GM06990 (cell line): ENCODE results near the gene FBXO42.
"Not testable (repeated sequence)": the region's sequence is repeated elsewhere in the genome, so short reads cannot be mapped to it uniquely, and the experiment has no call there.

ENCODE experiments used
- DNase-seq: peaks from one replicate; pipeline ENCODE4 v3.0.0-alpha.2; 2011; ENCODE audit not compliant: insufficient read length; ENCODE audit errors: extremely low read depth
- H3K27me3 ChIP-seq: replicated peaks from 2 replicates; pipeline ENCODE4 v1.6.0; 2011; ENCODE audit warnings: low read length; ENCODE audit not compliant: control insufficient read depth, insufficient read depth
- H3K36me3 ChIP-seq: 2 replicates; pipeline ENCODE4 v1.5.1; 2011; ENCODE audit warnings: low read length; ENCODE audit not compliant: control insufficient read depth, insufficient read depth
- H3K4me3 ChIP-seq: replicated peaks from 2 replicates; pipeline ENCODE4 v1.5.1; 2011; ENCODE audit warnings: low read depth, mild to moderate bottlenecking, control low read depth, low read length
- TF ChIP-seq, protein P1 (sequence below): IDR thresholded peaks from 2 replicates; pipeline ENCODE4 v1.5.1; 2011; ENCODE audit warnings: low read length, control low read depth, mild to moderate bottlenecking, inconsistent platforms; ENCODE audit not compliant: insufficient read depth, poor library complexity, severe bottlenecking

The FBXO42 gene

DNA sequence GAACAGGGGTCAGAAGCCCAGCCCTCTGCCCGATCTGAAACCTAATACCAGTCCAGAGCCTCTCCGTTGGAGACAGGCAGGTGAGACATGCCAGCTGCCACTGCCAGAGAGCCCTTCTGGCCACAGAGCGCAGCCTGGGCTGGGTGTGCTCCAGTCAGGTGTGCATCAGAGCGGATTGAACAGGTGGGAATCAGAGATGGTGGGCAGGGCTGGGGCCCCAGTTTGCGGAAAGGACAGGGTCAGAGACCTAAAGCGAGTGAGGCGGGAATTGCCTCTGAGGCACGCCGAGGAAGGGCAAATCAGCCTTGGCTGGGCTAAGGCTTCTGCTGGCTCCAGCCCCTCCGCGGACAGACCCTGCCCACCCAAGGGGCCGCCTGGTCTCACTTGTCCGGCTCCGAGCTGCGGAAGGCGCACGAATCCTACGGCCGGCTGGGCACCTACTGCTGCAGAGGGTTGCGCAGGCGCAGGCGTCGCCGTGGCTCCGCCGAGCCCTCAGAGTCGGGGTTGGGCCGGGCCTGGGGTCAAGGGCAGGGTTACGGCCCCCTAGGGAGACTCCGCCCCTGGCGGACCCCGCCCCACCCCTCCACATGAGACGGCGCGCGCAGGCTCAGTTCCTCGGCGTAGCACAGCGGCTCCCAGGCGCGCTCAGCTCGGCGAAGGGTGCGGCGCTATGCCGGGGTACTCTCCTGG is 125.6 kb downstream of the FBXO42 start:
- H3K27me3 ChIP-seq, result no peaks in the 10 kb centered on the region; the same call in 1 of the 2 replicates
- no peaks in the 10 kb centered on the region for H3K36me3 ChIP-seq
- no peak overlapping the region for H3K4me3 ChIP-seq
- DNase-seq, result no peak
- TF ChIP-seq, protein P1, sequence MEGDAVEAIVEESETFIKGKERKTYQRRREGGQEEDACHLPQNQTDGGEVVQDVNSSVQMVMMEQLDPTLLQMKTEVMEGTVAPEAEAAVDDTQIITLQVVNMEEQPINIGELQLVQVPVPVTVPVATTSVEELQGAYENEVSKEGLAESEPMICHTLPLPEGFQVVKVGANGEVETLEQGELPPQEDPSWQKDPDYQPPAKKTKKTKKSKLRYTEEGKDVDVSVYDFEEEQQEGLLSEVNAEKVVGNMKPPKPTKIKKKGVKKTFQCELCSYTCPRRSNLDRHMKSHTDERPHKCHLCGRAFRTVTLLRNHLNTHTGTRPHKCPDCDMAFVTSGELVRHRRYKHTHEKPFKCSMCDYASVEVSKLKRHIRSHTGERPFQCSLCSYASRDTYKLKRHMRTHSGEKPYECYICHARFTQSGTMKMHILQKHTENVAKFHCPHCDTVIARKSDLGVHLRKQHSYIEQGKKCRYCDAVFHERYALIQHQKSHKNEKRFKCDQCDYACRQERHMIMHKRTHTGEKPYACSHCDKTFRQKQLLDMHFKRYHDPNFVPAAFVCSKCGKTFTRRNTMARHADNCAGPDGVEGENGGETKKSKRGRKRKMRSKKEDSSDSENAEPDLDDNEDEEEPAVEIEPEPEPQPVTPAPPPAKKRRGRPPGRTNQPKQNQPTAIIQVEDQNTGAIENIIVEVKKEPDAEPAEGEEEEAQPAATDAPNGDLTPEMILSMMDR, result no peak

DNA sequence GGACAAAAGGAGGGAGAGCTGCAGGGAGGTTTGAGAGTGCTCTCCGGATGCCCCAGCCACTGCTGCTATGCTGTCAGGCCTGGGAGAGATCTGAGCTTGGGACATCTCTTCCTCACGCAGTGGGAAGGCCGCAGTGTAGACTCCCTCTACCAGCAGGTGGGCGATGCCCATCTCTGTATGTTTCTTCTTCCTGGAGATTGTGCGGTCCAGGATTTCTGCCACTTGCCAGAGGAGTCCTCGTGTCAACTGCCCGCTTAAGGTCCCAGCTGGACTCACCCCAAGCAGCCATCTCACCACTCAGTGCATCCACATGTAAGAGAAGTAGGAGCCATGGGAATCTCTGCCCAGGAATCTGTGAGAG is 126.2 kb downstream of the FBXO42 start:
- DNase-seq, result no peak
- no peak overlapping the region for H3K4me3 ChIP-seq
- H3K27me3 ChIP-seq, result no peaks in the 10 kb centered on the region; the same call in 1 of the 2 replicates
- H3K36me3 ChIP-seq, result no peaks in the 10 kb centered on the region
- TF ChIP-seq, protein P1, result no peak

DNA sequence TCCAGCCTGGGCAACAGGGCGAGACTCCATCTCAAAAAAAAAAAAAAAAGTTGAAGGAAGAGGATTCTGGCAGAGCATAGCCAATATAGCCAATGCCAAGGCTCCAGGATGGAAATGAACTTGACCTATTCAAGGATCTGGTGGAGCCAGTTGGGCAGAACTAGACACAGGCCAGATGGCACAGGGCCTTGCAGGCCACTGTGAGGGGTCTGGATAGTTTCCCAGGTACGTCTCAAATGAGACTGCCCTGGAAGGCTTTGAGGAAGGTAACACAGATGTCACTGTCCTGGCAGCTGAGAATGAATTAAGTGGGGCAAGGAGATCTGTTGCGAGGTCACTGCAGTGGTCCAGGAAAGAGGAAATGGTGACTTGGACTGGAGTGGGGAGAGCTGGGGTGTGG is 127.8 kb downstream of the FBXO42 start:
- DNase-seq, result no peak
- H3K27me3 ChIP-seq, result no peaks in the 10 kb centered on the region; the same call in 1 of the 2 replicates
- H3K36me3 ChIP-seq, result no peaks in the 10 kb centered on the region
- no peak overlapping the region for H3K4me3 ChIP-seq
- TF ChIP-seq, protein P1, result no peak

DNA sequence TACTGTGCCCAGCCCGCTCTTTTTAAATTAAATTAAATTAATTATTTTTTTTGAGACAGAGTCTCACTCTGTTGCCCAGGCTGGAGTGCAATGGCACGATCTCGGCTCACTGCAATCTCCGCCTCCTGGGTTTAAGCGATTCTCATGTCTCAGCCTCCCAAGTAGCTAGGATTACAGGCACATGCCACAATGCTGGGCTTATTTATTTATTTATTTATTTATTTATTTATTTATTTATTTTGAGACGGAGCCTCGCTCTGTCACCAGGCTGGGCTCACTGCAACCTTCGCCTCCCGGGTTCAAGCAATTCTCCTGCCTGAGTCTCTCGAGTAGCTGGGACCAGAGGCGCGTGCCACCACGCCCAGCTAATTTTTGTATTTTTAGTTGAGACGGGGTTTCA is 129.6 kb downstream of the FBXO42 start:
- not testable (repeated sequence) for H3K36me3 ChIP-seq, DNase-seq, H3K27me3 ChIP-seq, H3K4me3 ChIP-seq

DNA sequence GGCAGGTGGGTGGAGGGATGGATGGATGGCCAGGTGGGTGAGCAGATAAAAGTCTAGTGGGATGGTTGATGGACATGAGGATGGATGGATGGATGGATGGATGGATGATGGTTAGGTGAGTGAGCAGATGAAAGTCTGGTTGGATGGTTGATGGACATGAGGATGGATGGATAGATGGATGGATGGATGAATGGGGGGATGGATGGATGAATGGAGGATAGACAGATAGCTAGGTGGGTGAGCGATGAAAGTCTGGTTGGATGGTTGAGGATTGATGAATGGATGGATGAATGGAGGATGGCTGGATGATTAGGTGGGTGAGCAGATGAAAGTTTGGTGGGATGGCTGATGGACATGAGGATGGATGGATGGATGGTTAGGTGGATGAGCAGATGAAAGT is 130.8 kb downstream of the FBXO42 start:
- no peaks in the 10 kb centered on the region for H3K27me3 ChIP-seq
- H3K36me3 ChIP-seq, result no peaks in the 10 kb centered on the region
- DNase-seq, result no peak
- TF ChIP-seq, protein P1, result no peak
- no peak overlapping the region for H3K4me3 ChIP-seq

DNA sequence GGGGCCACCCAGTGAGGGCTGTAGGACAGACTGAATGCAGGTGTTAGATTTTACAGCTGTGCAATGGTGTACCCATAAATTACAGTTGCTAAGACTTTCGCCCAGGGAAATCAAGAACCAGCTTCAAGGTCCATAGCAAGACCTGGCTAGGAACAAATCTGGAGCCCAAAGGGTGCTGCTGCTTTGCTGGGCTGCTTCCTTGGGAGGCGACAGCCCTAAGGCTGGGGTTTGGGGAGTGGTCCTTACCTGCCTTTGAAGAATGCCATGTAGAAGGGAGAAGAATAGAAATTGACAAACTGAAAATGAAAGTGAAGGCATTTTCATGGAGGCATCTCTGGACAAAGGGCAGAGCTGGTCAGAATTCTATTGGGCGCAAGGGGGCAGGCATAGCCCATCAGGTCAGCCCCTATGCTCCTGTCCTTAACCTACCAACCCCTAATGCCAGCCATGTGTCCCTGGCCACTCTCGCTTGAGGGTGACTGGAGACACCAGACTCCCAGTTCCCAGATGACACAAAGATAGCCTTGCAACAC is 132.2 kb downstream of the FBXO42 start:
- Histone ChIP-seq H3K27me3 (no peaks in the 10 kb centered on the region; the same call in 1 of the 2 replicates), H3K4me3 (no peak overlapping the region), H3K36me3 (no peaks in the 10 kb centered on the region)
- TF ChIP-seq, protein P1, result no peak
- DNase-seq, result no peak
